Retinal pigment epithelial cell (primary cell): ENCODE data around the gene SLC35F1.

Experiments used
- DNase-seq: peaks from one replicate; pipeline ENCODE4 v3.0.0-alpha.2; 2010; ENCODE audit warnings: low read depth
- H3K4me3 ChIP-seq: 2 replicates; pipeline ENCODE4 v1.5.1; 2011; ENCODE audit warnings: mild to moderate bottlenecking, low read length, control low read depth, moderate library complexity
- CTCF ChIP-seq: conservative IDR thresholded peaks from 2 replicates; pipeline ENCODE4 v1.5.1; 2011; ENCODE audit warnings: low read depth, low read length, control low read depth, inconsistent platforms

SLC35F1 gene

GRCh38 chr6:118327237-118327636 is 420.2 kb downstream of the SLC35F1 start:
- TF ChIP-seq CTCF: no peak
- no peak for DNase-seq
- H3K4me3 ChIP-seq: no peak overlapping the region

DNA sequence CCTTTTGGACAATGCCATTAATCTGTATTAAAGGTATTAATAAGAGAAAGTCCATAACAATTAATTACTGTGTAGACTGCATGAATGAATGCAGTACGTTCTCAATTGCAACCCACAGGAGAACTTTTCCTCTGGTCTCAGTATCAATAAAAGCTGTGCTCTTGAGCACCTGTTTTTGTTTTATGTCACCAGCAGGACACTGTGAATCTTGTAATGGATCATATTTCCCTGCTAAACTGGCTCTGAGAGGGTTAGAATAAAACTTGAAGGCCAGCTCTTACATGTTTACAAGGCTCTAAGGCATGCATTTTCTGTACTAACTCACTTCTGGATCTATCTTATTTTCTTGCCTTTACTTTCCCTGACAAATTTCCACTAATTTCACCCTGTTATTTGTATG is 426.7 kb downstream of the SLC35F1 start:
- TF ChIP-seq CTCF: no peak
- H3K4me3 ChIP-seq: no peak overlapping the region
- no peak for DNase-seq

- no peak for DNase-seq
- TF ChIP-seq CTCF: no peak
- H3K4me3 ChIP-seq: no peak overlapping the region
Observed at GRCh38 chr6:118334634-118335033, 427.6 kb downstream of the SLC35F1 start.

GRCh38 chr6:118335325-118335816 is 428.3 kb downstream of the SLC35F1 start:
- no peak for DNase-seq
- no peak overlapping the region for H3K4me3 ChIP-seq
- no peak for TF ChIP-seq CTCF

- DNase-seq: no peak
- H3K4me3 ChIP-seq: no peak overlapping the region
- TF ChIP-seq CTCF: no peak
Observed at GRCh38 chr6:118344014-118344670, 437.1 kb downstream of the SLC35F1 start.

- no peak for TF ChIP-seq CTCF
- DNase-seq: no peak
Observed at GRCh38 chr6:118350881-118351430, 443.9 kb downstream of the SLC35F1 start.

GRCh38 chr6:118353564-118353963 is 446.5 kb downstream of the SLC35F1 start:
- H3K4me3 ChIP-seq: no peak overlapping the region
- TF ChIP-seq CTCF: no peak
- DNase-seq: no peak

More at GRCh38 chr6:118350881-118351430, 443.9 kb downstream of the SLC35F1 start:
- no peak overlapping the region for H3K4me3 ChIP-seq
